OCI-LY1 (cell line): ENCODE results near the gene DUSP22.

Source experiments
- H2AFZ ChIP-seq: fragments of 200-600 bp; sonication (generic), shearing (Covaris generic); 2 replicates; pipeline ENCODE4 v1.6.0; 2014; ENCODE audit warnings: antibody characterized with exemption, mild to moderate bottlenecking, low read length
- H3F3A ChIP-seq: fragments of 200-600 bp; sonication (generic), shearing (Covaris generic); 2 replicates; pipeline ENCODE4 v1.6.0; 2014; ENCODE audit warnings: mild to moderate bottlenecking, antibody characterized with exemption, low read length, moderate library complexity; ENCODE audit not compliant: insufficient read depth
- H3K27ac ChIP-seq: fragments of 200-600 bp; sonication (generic); 2 replicates; pipeline ENCODE4 v1.5.1; 2014; ENCODE audit warnings: low read length, mixed run types, mild to moderate bottlenecking, low read depth; ENCODE audit not compliant: poor library complexity, severe bottlenecking
- H3K27me3 ChIP-seq: fragments of 200-600 bp; sonication (generic); 2 replicates; pipeline ENCODE4 v1.6.0; 2014; ENCODE audit warnings: antibody characterized with exemption, mild to moderate bottlenecking, low read length, moderate library complexity; ENCODE audit not compliant: insufficient read depth
- H3K36me3 ChIP-seq: fragments of 200-600 bp; sonication (generic); 2 replicates; pipeline ENCODE4 v1.6.1; 2014; ENCODE audit warnings: mild to moderate bottlenecking, antibody characterized with exemption, low read length, moderate library complexity, mixed read lengths; ENCODE audit not compliant: insufficient read depth
- H3K4me1 ChIP-seq: fragments of 200-600 bp; sonication (generic); 2 replicates; pipeline ENCODE4 v1.5.1; 2014; ENCODE audit warnings: mild to moderate bottlenecking, low read length, moderate library complexity; ENCODE audit not compliant: insufficient read depth, severe bottlenecking
- H3K4me2 ChIP-seq: fragments of 200-600 bp; sonication (generic), shearing (Covaris generic); 2 replicates; pipeline ENCODE4 v1.6.1; 2014; ENCODE audit warnings: low read length
- H3K4me3 ChIP-seq: fragments of 200-600 bp; sonication (generic); 2 replicates; pipeline ENCODE4 v1.5.1; 2014; ENCODE audit warnings: low read length, low read depth, mild to moderate bottlenecking, mixed read lengths; ENCODE audit not compliant: poor library complexity, severe bottlenecking
- H3K79me2 ChIP-seq: fragments of 200-600 bp; shearing (Covaris generic); 2 replicates; pipeline ENCODE4 v1.6.1; 2016; ENCODE audit warnings: mixed run types, low read length, mixed read lengths; ENCODE audit not compliant: insufficient read depth
- H3K9ac ChIP-seq: fragments of 200-600 bp; sonication (generic), shearing (Covaris generic); 2 replicates; pipeline ENCODE4 v1.6.1; 2014; ENCODE audit warnings: mild to moderate bottlenecking, low read length, mixed read lengths
- H3K9me2 ChIP-seq: fragments of 200-600 bp; sonication (generic), shearing (Covaris generic); 2 replicates; pipeline ENCODE4 v1.6.1; 2014; ENCODE audit warnings: low read depth, mild to moderate bottlenecking, low read length, mixed read lengths
- H3K9me3 ChIP-seq: fragments of 200-600 bp; shearing (Covaris generic); 2 replicates; pipeline ENCODE4 v1.6.1; 2014; ENCODE audit warnings: low read length, mixed read lengths
- H4K20me1 ChIP-seq: fragments of 200-600 bp; sonication (generic), shearing (Covaris generic); 2 replicates; pipeline ENCODE4 v1.6.0; 2016; ENCODE audit warnings: mild to moderate bottlenecking, low read length; ENCODE audit not compliant: insufficient read depth
- CTCF ChIP-seq: fragments of 200-600 bp; sonication (generic), shearing (Covaris generic); IDR thresholded peaks from 2 replicates; pipeline ENCODE4 v1.5.1; 2017; ENCODE audit warnings: mild to moderate bottlenecking, antibody characterized with exemption, low read length, moderate library complexity, mixed read lengths
- EZH2 ChIP-seq: fragments of 200-600 bp; sonication (generic), shearing (Covaris generic); IDR thresholded peaks from 2 replicates; pipeline ENCODE4 v1.8.0; 2017; ENCODE audit warnings: borderline replicate concordance, mixed run types, mild to moderate bottlenecking, antibody characterized with exemption, low read length, moderate library complexity, mixed read lengths

The DUSP22 gene

GRCh38 chr6:328924-329323 lies 36.6 kb downstream of the DUSP22 start:
- Histone ChIP-seq H3K9me3 (no peaks in the 10 kb centered on the region), H3K9ac (no peak overlapping the region), H4K20me1 (no peaks in the 10 kb centered on the region), H3K27me3 (no peaks in the 10 kb centered on the region; the same call in 1 of the 2 replicates), H3K4me1 (peaks cover 13% of the 10 kb centered on the region), H3K79me2 (no peaks in the 10 kb centered on the region), H2AFZ (no peak overlapping the region), H3K27ac (no peak overlapping the region), H3F3A (no peaks in the 10 kb centered on the region), H3K9me2 (no peaks in the 10 kb centered on the region), H3K4me3 (no peak overlapping the region), H3K36me3 (no peaks in the 10 kb centered on the region), H3K4me2 (no peak overlapping the region)
- TF ChIP-seq EZH2 (no peak), CTCF (no peak)

- H3K9me3 ChIP-seq: no peaks in the 10 kb centered on the region
Measured at GRCh38 chr6:329888-330691, 37.8 kb downstream of the DUSP22 start.

GRCh38 chr6:330948-331347 lies 38.7 kb downstream of the DUSP22 start:
- Histone ChIP-seq H3K79me2 (no peaks in the 10 kb centered on the region), H3K27me3 (no peaks in the 10 kb centered on the region; the same call in 1 of the 2 replicates), H3K9ac (no peak overlapping the region), H3K9me3 (no peaks in the 10 kb centered on the region), H3K36me3 (no peaks in the 10 kb centered on the region), H3K27ac (no peak overlapping the region), H2AFZ (no peak overlapping the region), H3K4me3 (no peak overlapping the region), H4K20me1 (no peaks in the 10 kb centered on the region), H3K4me2 (no peak overlapping the region), H3K9me2 (no peaks in the 10 kb centered on the region), H3K4me1 (peaks cover 13% of the 10 kb centered on the region), H3F3A (no peaks in the 10 kb centered on the region)
- TF ChIP-seq EZH2 (no peak), CTCF (no peak)

More at GRCh38 chr6:329888-330691, 37.8 kb downstream of the DUSP22 start:
- TF ChIP-seq EZH2 (no peak), CTCF (no peak)
- no peaks in the 10 kb centered on the region for H3F3A ChIP-seq
- no peak overlapping the region for H2AFZ ChIP-seq
- no peak overlapping the region for H3K4me3 ChIP-seq
- H3K9ac ChIP-seq: no peak overlapping the region
- H3K4me2 ChIP-seq: no peak overlapping the region
- no peaks in the 10 kb centered on the region for H3K9me2 ChIP-seq
- H3K4me1 ChIP-seq: peaks cover 13% of the 10 kb centered on the region
- no peak overlapping the region for H3K27ac ChIP-seq
- no peaks in the 10 kb centered on the region for H4K20me1 ChIP-seq
- no peaks in the 10 kb centered on the region for H3K36me3 ChIP-seq
- no peaks in the 10 kb centered on the region for H3K79me2 ChIP-seq
- H3K27me3 ChIP-seq: no peaks in the 10 kb centered on the region; the same call in 1 of the 2 replicates
